Astrocyte of the hippocampus (primary cell): ENCODE results near the gene B3GAT2.

Experiments
- DNase-seq: peaks from one replicate; pipeline ENCODE4 v3.0.0; 2011; ENCODE audit warnings: low read depth, low spot score

B3GAT2 gene

DNA sequence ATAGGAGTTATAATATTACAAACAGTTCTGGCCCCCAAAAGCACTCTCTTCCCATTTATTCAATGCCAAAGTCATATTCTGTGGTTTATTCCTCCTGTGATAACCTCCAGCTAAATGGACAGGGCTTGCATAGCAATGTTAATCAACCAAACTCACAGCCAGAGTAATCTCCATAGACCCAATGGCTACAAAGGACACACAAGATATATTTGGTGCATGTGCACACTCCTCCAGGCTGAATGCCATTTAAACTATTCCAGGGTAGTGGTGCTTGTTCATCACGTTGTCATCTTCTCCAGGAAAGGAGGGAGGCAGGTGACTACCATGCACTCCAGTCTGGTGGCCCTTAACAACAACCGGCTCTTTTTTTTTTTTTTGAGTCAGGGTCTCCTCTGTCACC is 56.8 kb downstream of the B3GAT2 start:
- no peak for DNase-seq

- DNase-seq: no peak
These were observed 62.9 kb downstream of the B3GAT2 start for GRCh38 chr6:70894001-70894400.

DNA sequence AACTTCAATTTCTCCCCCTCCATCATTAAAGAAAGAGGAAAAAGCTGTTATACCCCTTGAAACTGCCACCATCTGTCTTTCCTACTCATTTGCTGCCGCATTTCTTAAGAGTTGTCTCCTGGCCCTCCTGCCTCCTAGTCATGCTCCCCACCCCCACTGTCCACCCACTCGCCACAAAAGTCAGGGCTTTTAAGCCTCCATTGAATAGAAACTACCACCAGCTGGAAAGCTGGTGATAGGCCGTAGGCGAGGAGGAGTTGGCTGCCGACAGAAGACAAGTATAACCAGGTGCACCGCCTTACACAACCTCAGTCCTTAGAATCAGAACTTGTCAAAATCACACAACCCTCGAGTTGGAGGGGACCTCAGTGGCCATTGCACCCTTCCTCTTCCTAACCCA is 67.6 kb downstream of the B3GAT2 start:
- DNase-seq: no peak

DNA sequence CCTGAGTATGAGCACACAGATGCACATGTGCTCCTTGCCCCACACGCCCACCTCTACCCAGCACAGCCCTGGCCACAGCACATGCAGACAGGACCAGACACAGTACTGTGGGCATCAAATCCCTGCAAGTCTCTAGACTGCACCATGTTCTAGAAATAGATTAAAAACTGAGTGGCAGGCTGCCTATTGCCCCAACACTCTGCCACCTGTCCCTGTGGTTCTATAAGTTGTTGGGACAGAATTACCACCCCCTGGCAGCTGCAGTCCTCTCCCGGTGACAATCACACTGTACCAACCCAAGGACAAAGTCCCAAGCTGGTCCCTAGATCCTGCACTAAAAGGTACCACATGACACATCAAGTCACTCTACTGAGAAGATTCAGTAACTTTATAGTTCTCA is 70.2 kb downstream of the B3GAT2 start:
- DNase-seq: no peak

- DNase-seq: no peak
These were observed 70.8 kb downstream of the B3GAT2 start for GRCh38 chr6:70886071-70886470.

GRCh38 chr6:70884074-70884983 is 72.5 kb downstream of the B3GAT2 start:
- DNase-seq: peak; percentile 70

DNA sequence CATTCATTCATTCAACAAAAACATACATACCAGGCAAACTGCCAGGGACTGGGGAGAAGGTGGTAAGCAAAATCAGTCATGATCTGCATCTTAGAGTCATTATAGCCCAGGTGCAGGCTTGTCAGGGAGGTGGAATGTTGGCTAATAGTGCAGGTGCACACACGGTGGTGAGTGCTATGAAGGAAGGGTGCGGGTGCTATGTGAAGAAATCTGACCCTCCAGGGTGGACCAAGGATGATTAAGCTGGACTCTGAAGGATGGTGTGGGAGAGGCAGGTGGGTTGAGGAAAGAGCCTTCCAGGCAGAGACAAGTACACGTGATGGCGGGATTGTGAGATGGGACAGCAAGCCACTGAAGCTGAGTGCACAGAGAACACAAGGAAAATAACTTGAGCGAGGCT is 77.4 kb downstream of the B3GAT2 start:
- no peak for DNase-seq

DNA sequence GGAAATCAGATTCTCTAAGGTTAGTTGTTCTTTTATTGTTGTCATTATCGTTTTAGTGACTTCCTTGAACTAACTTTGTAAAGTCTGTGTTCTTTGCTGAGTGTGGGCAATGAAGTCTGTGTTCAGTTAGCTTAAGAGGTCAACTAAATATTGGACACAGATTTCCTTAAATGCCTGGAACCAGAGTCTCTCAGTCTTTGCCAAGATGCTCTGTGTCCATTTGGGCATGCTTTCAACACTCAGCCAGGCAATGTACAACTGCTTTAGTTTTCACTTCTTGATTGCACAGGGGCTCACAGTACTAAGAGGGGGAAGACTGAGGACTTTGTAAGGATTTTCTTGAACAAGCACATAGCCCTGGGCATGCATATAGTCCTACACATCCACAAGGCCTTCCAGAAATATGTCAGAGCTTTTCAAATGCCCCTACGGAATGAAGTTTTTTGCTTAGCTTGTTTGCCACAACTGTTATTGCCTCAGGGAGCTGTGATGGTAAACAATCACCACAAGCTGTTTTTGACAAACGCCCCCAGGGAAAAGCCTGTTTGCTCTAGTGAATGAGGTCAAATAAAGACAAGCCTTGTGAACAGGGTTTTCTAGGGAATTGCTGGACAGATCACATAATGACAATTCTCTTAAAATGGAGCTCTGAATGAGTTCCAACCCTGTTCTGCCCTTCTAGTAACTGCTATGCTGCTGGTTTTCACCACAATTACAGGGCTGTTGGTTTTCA is 82.5 kb downstream of the B3GAT2 start:
- no peak for DNase-seq

DNA sequence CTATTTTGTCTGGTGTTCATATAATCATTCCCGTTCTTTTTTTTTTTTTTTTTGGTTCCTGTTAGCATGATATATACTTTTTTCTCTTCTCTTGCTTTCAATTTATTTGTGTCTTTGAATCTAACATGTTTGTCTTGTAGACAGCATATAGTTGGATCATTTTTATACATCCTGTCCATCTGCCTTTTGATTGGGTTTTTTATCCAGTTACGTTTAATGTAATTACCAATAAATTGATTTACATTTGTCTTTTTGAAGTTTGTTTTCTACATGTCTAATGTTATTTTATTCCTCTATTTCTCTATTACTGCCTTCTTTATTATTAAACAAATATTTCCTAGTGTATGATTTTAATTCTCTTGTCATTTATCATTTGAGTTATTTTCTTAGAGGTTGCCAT is 84.4 kb downstream of the B3GAT2 start:
- DNase-seq: no peak

DNA sequence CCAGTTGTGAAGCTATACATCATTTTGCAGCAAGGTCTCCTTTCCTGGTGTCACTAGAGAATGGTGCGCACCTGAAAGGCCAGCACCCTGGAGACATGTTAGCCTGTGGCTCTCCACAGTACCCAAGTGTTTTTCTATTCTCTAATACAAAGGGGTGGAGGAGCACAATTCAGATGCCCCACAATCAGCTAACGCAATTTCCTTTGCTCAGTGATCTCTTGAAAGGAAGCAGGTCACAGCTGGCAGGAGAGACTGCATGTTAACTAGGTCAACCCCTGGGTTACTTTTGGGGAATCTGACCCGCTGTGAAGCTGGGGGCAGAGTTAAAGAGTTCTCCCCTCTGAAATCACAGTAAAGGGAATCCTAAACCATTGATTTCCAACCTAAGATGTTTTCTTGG is 92.5 kb downstream of the B3GAT2 start:
- no peak for DNase-seq

GRCh38 chr6:70863343-70863742 is 93.5 kb downstream of the B3GAT2 start:
- no peak for DNase-seq

GRCh38 chr6:70860920-70861319 is 95.9 kb downstream of the B3GAT2 start:
- no peak for DNase-seq

GRCh38 chr6:70860045-70860444 is 96.8 kb downstream of the B3GAT2 start:
- DNase-seq: peak; percentile 42

DNA sequence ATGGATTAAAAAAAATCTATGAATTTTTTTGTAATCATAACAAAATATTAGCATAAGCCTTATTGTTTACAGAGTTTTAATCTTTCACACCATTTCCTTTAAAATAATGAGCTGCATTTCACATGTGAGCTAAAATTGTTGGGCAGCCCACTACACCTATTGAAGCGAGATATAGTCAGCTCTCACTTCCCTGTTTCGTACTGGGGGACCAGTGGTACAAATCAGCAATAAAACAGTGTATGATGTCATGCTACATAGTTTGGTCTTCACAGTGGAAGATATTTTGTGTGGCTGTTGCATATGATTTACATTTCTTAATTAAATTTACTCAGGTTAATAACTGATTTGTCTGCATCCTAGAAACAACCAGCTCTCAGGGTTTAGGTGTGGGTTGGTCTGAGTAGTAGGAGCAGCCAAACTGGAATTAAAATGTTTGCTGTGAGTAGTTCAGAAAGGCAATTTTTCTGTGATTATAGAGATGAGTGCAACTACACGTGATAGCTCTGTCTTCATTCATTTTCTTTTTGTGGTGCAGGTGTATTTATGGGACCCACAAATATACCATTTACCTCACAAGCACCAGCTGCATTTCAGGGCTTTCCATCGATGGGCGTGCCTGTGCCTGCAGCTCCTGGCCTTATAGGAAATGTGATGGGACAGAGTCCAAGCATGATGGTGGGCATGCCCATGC is 99.3 kb downstream of the B3GAT2 start:
- DNase-seq: no peak

- no peak for DNase-seq
These were observed 104.1 kb downstream of the B3GAT2 start for GRCh38 chr6:70852667-70853246.

DNA sequence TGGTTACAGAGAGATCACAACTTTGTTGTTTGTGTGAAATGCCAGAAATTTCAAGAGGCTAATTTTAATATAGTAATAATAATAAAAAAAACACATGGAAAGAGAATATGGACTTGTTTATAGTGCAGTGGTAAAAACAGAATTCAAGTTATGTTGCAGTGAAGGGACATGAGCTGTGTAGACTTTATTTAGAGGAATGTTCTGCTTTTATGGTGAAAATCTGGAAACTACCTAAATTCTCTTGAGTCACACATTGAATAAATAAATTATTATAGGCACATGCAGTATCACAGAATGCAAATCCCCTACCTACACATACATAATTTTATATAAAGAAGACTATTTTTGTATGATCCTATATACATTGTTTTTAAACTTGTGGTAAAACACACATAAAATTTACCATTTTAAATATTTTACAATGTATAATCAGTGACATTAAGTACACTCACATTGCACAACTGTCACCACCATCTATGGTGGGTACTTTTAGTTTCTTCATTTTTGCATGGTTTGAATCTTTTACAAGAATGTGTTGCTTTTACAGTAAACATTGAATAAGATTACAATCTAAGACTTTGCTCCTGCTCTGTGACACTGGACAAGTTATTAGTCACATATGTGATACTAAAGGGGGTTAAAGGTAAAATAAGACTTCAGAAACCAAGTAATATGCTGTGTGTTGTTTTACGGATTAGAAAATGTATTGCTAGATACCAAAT is 107.4 kb downstream of the B3GAT2 start:
- no peak for DNase-seq

- DNase-seq: no peak
These were observed 109.5 kb downstream of the B3GAT2 start for GRCh38 chr6:70847106-70848084.

DNA sequence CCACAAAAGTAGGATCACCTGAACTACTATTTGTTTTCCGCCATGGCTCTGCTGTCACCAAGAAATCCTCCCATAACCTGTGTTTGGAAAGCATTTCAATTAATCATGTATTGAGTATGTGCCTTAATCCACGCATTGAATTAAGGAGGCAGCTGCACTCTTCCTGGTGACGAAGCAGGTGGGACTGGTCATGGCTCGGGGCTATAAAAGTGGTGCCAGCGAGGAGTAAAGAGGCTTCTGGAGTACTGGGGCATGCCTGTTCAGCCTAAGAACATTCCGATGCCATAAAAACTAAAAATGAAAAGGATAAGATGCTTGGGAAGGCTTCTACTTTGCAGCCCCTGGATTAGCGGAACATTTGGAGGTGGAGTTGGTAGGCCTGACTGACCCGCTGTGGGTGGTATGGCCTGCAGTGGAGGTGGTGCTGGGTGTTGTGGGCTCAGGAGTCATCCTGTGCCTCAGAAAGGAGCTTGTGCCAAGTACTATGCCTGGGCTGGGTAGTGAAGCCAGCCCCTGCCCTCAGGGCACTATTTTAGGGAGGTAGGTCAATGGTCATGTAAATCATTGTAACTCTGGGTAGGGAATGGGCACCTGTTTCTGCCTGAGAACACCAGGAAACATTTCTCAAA is 110.5 kb downstream of the B3GAT2 start:
- no peak for DNase-seq

DNA sequence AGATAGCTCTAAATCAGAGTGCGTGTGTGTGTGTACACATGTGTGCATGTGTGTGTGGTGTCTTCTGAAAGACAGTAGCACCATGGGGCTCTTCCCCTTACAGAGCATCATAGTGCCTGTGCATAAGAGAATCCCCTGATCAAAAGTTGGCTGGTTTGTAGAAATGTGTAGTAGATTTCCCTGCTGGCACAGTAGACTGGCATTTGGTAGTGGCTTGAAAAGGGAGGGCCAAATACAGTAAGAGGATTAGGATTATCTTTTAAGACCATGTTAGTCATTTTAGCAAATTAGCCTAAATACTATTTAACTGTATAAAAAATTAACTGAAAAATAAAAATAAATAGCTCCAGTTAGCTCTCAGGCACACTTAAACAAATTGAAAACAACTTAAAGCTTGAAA is 112.6 kb downstream of the B3GAT2 start:
- no peak for DNase-seq
